Stomach (tissue), 4 donors: ENCODE results near the gene HOGA1.

Source experiments
- EP300 ChIP-seq: sonication (generic); formaldehyde crosslinking; IDR thresholded peaks from one replicate; pipeline ENCODE4 v1.6.1; 2017; ENCODE audit warnings: antibody characterized with exemption
- TF ChIP-seq, protein P1 (sequence below), 7 experiments: fragments of 450-650 bp in 4 of 7; fragments of 200-600 bp in 3 of 7; sonication (generic) in 3 of 7; IDR thresholded peaks; one replicate each; pipeline ENCODE4 v1.5.1; 2016 to 2019; ENCODE audit warnings: antibody characterized with exemption in 7 of 7, control low read depth in 2 of 7, mild to moderate bottlenecking in 1 of 7

DNA sequence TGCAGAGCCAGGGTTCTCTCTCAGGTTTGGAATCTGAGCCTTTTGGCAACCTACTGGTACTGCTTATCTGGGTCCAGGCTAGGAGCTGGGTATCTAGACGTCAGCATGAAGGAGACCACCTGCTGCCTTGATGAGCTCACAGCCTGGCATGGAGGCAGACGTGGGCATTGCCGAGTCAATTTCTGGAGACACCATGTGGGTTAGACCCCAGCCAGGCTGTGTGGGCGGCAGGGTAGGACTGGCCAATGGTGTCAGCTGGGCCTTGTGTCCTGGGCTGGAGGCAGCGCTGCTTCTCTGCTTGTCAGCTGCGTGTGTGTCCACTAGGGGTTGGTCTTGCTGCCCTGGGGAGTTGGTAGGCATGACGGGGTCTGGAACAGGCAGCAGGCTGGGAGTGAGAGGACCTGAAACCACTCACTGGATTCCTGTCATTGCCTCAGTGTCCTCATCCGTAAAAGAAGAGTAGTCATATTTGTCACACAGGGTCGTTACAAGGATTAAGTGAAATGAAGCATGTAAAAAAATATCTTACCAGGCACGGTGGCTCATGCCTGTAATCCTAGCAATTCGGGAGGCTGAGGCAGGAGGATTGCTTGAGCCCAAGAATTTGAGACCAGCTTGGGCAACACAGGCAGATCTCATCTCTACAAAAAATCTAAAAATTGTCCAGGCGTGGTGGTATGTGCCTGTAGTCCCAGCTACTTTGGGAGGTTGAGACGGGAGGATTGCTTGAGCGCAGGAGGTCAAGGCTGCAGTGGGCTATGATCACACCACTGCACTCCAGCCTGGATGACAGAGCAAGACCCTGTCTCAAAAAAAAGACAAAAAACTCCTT is 43.3 kb upstream of the HOGA1 start:
- TF ChIP-seq, protein P1, sequence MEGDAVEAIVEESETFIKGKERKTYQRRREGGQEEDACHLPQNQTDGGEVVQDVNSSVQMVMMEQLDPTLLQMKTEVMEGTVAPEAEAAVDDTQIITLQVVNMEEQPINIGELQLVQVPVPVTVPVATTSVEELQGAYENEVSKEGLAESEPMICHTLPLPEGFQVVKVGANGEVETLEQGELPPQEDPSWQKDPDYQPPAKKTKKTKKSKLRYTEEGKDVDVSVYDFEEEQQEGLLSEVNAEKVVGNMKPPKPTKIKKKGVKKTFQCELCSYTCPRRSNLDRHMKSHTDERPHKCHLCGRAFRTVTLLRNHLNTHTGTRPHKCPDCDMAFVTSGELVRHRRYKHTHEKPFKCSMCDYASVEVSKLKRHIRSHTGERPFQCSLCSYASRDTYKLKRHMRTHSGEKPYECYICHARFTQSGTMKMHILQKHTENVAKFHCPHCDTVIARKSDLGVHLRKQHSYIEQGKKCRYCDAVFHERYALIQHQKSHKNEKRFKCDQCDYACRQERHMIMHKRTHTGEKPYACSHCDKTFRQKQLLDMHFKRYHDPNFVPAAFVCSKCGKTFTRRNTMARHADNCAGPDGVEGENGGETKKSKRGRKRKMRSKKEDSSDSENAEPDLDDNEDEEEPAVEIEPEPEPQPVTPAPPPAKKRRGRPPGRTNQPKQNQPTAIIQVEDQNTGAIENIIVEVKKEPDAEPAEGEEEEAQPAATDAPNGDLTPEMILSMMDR (IDR thresholded peaks at IDR 0.05) = no peak
- TF ChIP-seq EP300 = no peak
